ENCODE data around the gene HOXC12. TPM values are rescaled to one million over a fixed set of nuclear protein-coding genes. Genes with fewer than 3 reads are reported as not detected.

HOXC12 gene
- total RNA-seq, 1 experiment from 2014 or later = 1.9 TPM

GRCh38 chr12:53974084-53975063 lies 19.7 kb downstream of the HOXC12 start, which contains the start of gene HOTAIR:
Gene HOTAIR, minus strand, starts transcription at chr12:53974954.
- Histone ChIP-seq H3K4me3 (peak within 1 kb of the TSS; percentile 68), H3K27me3 (no peaks in the 10 kb centered on the region)

GRCh38 chr12:53975064-53975471 lies 20.4 kb downstream of the HOXC12 start:
- no peak for DNase-seq
- Histone ChIP-seq H3K36me3 (peaks cover 3% of the 10 kb centered on the region; the same call in 1 of the 2 replicates), H3K9me3 (no peaks in the 10 kb centered on the region), H3K4me3 (peak overlapping the region; percentile 68), H3K27me3 (no peaks in the 10 kb centered on the region)

More at GRCh38 chr12:53974084-53975063, 19.7 kb downstream of the HOXC12 start, which contains the start of gene HOTAIR:
- H3K36me3 ChIP-seq = peaks cover 3% of the 10 kb centered on the region; the same call in 1 of the 2 replicates
- H3K9me3 ChIP-seq = no peaks in the 10 kb centered on the region
- DNase-seq = peak; percentile 89

GRCh38 chr12:53975479-53976152 lies 20.9 kb downstream of the HOXC12 start:
- peak overlapping the region; percentile 68 for H3K4me3 ChIP-seq

GRCh38 chr12:53976172-53976822 lies 21.6 kb downstream of the HOXC12 start:
- DNase-seq = peak; percentile 63
- Histone ChIP-seq H3K4me3 (no peak overlapping the region), H3K36me3 (peaks cover 3% of the 10 kb centered on the region; the same call in 1 of the 2 replicates), H3K9me3 (no peaks in the 10 kb centered on the region), H3K27me3 (no peaks in the 10 kb centered on the region)

More at GRCh38 chr12:53975479-53976152, 20.9 kb downstream of the HOXC12 start:
- H3K9me3 ChIP-seq = no peaks in the 10 kb centered on the region
- DNase-seq = no peak
- peaks cover 3% of the 10 kb centered on the region; the same call in 1 of the 2 replicates for H3K36me3 ChIP-seq
- H3K27me3 ChIP-seq = no peaks in the 10 kb centered on the region

GRCh38 chr12:53976823-53977595 lies 22.3 kb downstream of the HOXC12 start:
- H3K36me3 ChIP-seq = peaks cover 3% of the 10 kb centered on the region; the same call in 1 of the 2 replicates
- no peaks in the 10 kb centered on the region for H3K9me3 ChIP-seq
- H3K4me3 ChIP-seq = no peak overlapping the region
- no peaks in the 10 kb centered on the region for H3K27me3 ChIP-seq
- peak; percentile 43 for DNase-seq

- H3K4me3 ChIP-seq = no peak overlapping the region
- no peaks in the 10 kb centered on the region for H3K9me3 ChIP-seq
- DNase-seq = no peak
- peaks cover 3% of the 10 kb centered on the region; the same call in 1 of the 2 replicates for H3K36me3 ChIP-seq
- H3K27me3 ChIP-seq = no peaks in the 10 kb centered on the region
Measured at GRCh38 chr12:53977596-53978445, 23.1 kb downstream of the HOXC12 start.

- H3K36me3 ChIP-seq = peaks cover 3% of the 10 kb centered on the region; the same call in 1 of the 2 replicates
- no peaks in the 10 kb centered on the region for H3K9me3 ChIP-seq
- H3K27me3 ChIP-seq = no peaks in the 10 kb centered on the region
- H3K4me3 ChIP-seq = no peak overlapping the region
- peak; percentile 95 for DNase-seq
Measured at GRCh38 chr12:53978477-53979356, 24.0 kb downstream of the HOXC12 start.

GRCh38 chr12:53980104-53980801 lies 25.6 kb downstream of the HOXC12 start:
- no peak overlapping the region for H3K4me3 ChIP-seq
- no peaks in the 10 kb centered on the region for H3K9me3 ChIP-seq
- no peak for DNase-seq
- peaks cover 3% of the 10 kb centered on the region for H3K36me3 ChIP-seq
- no peaks in the 10 kb centered on the region for H3K27me3 ChIP-seq

GRCh38 chr12:53980802-53981496 lies 26.2 kb downstream of the HOXC12 start:
- no peaks in the 10 kb centered on the region; the same call in 1 of the 2 replicates for H3K36me3 ChIP-seq
- DNase-seq = no peak
- no peak overlapping the region for H3K4me3 ChIP-seq
- no peaks in the 10 kb centered on the region for H3K27me3 ChIP-seq
- no peaks in the 10 kb centered on the region for H3K9me3 ChIP-seq

GRCh38 chr12:53981634-53982565 lies 27.2 kb downstream of the HOXC12 start:
- Histone ChIP-seq H3K9me3 (no peaks in the 10 kb centered on the region), H3K36me3 (peaks cover 3% of the 10 kb centered on the region; the same call in 1 of the 2 replicates), H3K4me3 (no peak overlapping the region), H3K27me3 (no peaks in the 10 kb centered on the region)
- DNase-seq = no peak

- no peak for DNase-seq
- Histone ChIP-seq H3K4me3 (no peak overlapping the region), H3K36me3 (peaks cover 7% of the 10 kb centered on the region; the same call in 1 of the 2 replicates), H3K27me3 (no peaks in the 10 kb centered on the region), H3K9me3 (no peaks in the 10 kb centered on the region)
Measured at GRCh38 chr12:53982648-53983567, 28.2 kb downstream of the HOXC12 start.

All from MG63 (cell line).